ENCODE data around the gene PRICKLE2. TPM values are rescaled to one million over a fixed set of nuclear protein-coding genes. Genes with fewer than 3 reads are reported as not detected.

The PRICKLE2 gene
- polyA plus RNA-seq, 1 experiment, result 14.2 TPM

- Histone ChIP-seq H3K27ac (ENCODE audit: low read depth, low read length) (no peak overlapping the region), H3K27me3 (ENCODE audit: control insufficient read depth, insufficient read depth, low read length) (no peaks in the 10 kb centered on the region), H3K9me3 (ENCODE audit: control insufficient read depth, insufficient read depth, low read length) (no peaks in the 10 kb centered on the region; the same call in 1 of the 2 replicates), H3K4me3 (ENCODE audit: low read depth, low read length) (no peak overlapping the region)
- ChIA-PET CTCF (no interaction called here), POLR2A (no interaction called here)
- TF ChIP-seq, protein P1, sequence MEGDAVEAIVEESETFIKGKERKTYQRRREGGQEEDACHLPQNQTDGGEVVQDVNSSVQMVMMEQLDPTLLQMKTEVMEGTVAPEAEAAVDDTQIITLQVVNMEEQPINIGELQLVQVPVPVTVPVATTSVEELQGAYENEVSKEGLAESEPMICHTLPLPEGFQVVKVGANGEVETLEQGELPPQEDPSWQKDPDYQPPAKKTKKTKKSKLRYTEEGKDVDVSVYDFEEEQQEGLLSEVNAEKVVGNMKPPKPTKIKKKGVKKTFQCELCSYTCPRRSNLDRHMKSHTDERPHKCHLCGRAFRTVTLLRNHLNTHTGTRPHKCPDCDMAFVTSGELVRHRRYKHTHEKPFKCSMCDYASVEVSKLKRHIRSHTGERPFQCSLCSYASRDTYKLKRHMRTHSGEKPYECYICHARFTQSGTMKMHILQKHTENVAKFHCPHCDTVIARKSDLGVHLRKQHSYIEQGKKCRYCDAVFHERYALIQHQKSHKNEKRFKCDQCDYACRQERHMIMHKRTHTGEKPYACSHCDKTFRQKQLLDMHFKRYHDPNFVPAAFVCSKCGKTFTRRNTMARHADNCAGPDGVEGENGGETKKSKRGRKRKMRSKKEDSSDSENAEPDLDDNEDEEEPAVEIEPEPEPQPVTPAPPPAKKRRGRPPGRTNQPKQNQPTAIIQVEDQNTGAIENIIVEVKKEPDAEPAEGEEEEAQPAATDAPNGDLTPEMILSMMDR (IDR thresholded peaks at IDR 0.05; ENCODE audit: low read depth, low read length), result no peak
- DNase-seq (ENCODE audit: low read depth, low spot score), result no peak
Measured at GRCh38 chr3:64108784-64109317, 116.4 kb downstream of the PRICKLE2 start.

DNA sequence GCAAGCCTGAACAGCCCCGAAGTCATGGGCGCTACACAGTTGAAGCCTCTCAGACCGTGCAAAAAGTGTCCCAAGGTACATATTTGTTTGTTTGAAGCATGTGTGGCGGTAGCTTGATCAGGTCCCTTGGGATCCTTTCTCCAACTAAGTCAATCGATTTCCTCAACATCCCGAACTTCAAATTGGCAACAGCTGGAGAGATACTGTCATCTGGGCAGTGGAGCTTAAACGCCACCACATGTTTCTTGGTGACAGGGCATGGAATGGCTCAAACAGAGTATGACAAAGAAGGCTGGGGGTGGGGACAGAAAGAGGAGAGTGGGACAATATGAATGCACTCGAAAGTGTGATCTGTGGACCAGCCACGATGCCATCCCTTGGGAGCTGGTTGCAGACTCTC is 117.0 kb downstream of the PRICKLE2 start:
- Histone ChIP-seq H3K4me3 (ENCODE audit: low read depth, low read length) (no peak overlapping the region), H3K27ac (ENCODE audit: low read depth, low read length) (no peak overlapping the region), H3K27me3 (ENCODE audit: control insufficient read depth, insufficient read depth, low read length) (no peaks in the 10 kb centered on the region), H3K9me3 (ENCODE audit: control insufficient read depth, insufficient read depth, low read length) (no peaks in the 10 kb centered on the region; the same call in 1 of the 2 replicates)
- POLR2A ChIA-PET, result no interaction called here
- DNase-seq (ENCODE audit: low read depth, low spot score), result no peak
- CTCF ChIA-PET, result no interaction called here
- TF ChIP-seq, protein P1 (IDR thresholded peaks at IDR 0.05; ENCODE audit: low read depth, low read length), result no peak

GRCh38 chr3:64107190-64107589 is 118.1 kb downstream of the PRICKLE2 start:
- H3K27ac ChIP-seq (ENCODE audit: low read depth, low read length), result no peak overlapping the region
- no peaks in the 10 kb centered on the region for H3K27me3 ChIP-seq (ENCODE audit: control insufficient read depth, insufficient read depth, low read length)
- CTCF ChIA-PET, result interaction anchor here (0.8 kb wide), 1 partner anchor 377 kb away, joined by 3 read pairs; no protein-coding TSS in a partner anchor
- no peak for DNase-seq (ENCODE audit: low read depth, low spot score)
- POLR2A ChIA-PET, result no interaction called here
- H3K9me3 ChIP-seq (ENCODE audit: control insufficient read depth, insufficient read depth, low read length), result no peaks in the 10 kb centered on the region
- TF ChIP-seq, protein P1 (IDR thresholded peaks at IDR 0.05; ENCODE audit: low read depth, low read length), result no peak
- H3K4me3 ChIP-seq (ENCODE audit: low read depth, low read length), result no peak overlapping the region

GRCh38 chr3:64105816-64106215 is 119.5 kb downstream of the PRICKLE2 start:
- POLR2A ChIA-PET, result no interaction called here
- DNase-seq (ENCODE audit: low read depth, low spot score), result no peak
- Histone ChIP-seq H3K27ac (ENCODE audit: low read depth, low read length) (no peak overlapping the region), H3K4me3 (ENCODE audit: low read depth, low read length) (no peak overlapping the region), H3K27me3 (ENCODE audit: control insufficient read depth, insufficient read depth, low read length) (no peaks in the 10 kb centered on the region), H3K9me3 (ENCODE audit: control insufficient read depth, insufficient read depth, low read length) (no peaks in the 10 kb centered on the region)
- CTCF ChIA-PET, result interaction anchor here (0.7 to 2.2 kb wide), 3 partner anchors 8 to 82 kb away, joined by 4 to 12 read pairs (median 6); partner anchors contain the start of gene PSMD6
- TF ChIP-seq, protein P1 (IDR thresholded peaks at IDR 0.05; ENCODE audit: low read depth, low read length), result no peak

DNA sequence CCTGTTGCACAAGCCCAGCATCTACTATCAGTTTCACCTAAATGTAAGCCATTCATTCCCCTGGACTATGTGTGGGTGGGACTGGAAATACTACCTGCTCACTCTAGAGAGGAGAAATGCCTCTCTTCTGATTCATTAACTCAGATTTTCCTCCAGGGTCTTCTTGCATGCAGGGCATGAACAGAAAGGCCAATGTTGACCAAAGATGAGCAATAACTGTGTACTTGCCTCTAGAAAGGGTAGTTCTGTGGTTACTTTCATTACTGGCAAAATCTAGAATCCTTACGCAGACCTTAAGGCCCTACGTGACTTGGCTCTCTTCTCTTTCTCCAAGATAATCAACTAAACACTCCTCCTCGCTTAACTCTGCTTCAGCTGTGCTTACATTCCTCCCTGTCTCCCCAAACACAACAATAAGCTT is 120.6 kb downstream of the PRICKLE2 start:
- TF ChIP-seq, protein P1 (IDR thresholded peaks at IDR 0.05; ENCODE audit: low read depth, low read length), result no peak
- DNase-seq (ENCODE audit: low read depth, low spot score), result no peak
- Histone ChIP-seq H3K9me3 (ENCODE audit: control insufficient read depth, insufficient read depth, low read length) (no peaks in the 10 kb centered on the region), H3K27me3 (ENCODE audit: control insufficient read depth, insufficient read depth, low read length) (no peaks in the 10 kb centered on the region), H3K27ac (ENCODE audit: low read depth, low read length) (no peak overlapping the region), H3K4me3 (ENCODE audit: low read depth, low read length) (no peak overlapping the region)
- ChIA-PET POLR2A (no interaction called here), CTCF (interaction anchor here (1.3 to 2.2 kb wide), 2 partner anchors 75 to 81 kb away, joined by 6 to 12 read pairs; partner anchors contain the start of gene PSMD6)

Data from AG04450 (cell line).